ENCODE measurements around the gene IQSEC1.

The IQSEC1 gene

DNA sequence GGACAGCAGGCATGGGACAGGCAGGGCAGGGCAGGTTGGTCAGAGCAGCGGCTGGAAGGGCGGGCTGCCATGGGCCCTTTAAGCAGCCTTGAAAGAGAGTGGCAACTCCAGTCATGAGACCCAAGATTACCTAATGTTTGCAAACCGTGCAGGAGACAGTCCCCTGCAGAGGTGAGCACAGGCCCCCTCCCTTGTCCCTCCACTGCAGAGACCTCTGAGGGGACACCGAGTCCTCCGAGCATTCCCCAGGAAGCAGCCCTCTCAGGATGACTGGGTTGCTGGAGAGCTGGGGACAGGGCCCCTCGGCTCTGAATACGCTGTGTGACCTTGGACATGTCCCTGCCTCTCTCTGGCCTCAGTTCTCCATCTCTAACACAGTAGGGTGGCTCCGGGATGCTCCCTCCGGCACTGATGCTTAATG lies 81.4 kb downstream of the IQSEC1 start:
- no peaks in the 10 kb centered on the region for H3K27me3 ChIP-seq (ENCODE audit: control insufficient read depth, insufficient read depth, low read length)
- H3K36me3 ChIP-seq (ENCODE audit: control insufficient read depth, insufficient read depth, low read length): no peaks in the 10 kb centered on the region
- H3K4me1 ChIP-seq: peaks cover 26% of the 10 kb centered on the region
- TF ChIP-seq, protein P1, sequence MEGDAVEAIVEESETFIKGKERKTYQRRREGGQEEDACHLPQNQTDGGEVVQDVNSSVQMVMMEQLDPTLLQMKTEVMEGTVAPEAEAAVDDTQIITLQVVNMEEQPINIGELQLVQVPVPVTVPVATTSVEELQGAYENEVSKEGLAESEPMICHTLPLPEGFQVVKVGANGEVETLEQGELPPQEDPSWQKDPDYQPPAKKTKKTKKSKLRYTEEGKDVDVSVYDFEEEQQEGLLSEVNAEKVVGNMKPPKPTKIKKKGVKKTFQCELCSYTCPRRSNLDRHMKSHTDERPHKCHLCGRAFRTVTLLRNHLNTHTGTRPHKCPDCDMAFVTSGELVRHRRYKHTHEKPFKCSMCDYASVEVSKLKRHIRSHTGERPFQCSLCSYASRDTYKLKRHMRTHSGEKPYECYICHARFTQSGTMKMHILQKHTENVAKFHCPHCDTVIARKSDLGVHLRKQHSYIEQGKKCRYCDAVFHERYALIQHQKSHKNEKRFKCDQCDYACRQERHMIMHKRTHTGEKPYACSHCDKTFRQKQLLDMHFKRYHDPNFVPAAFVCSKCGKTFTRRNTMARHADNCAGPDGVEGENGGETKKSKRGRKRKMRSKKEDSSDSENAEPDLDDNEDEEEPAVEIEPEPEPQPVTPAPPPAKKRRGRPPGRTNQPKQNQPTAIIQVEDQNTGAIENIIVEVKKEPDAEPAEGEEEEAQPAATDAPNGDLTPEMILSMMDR (IDR thresholded peaks at IDR 0.05): no peak
- H3K4me2 ChIP-seq (ENCODE audit: low read length): no peak overlapping the region
- H3K9me3 ChIP-seq (ENCODE audit: control insufficient read depth, low read length): no peaks in the 10 kb centered on the region
- no peak overlapping the region for H3K4me3 ChIP-seq (ENCODE audit: low read depth, low read length)
- no peak overlapping the region for H3K9ac ChIP-seq
- H2AFZ ChIP-seq: no peak overlapping the region
- peaks cover 11% of the 10 kb centered on the region for H3K79me2 ChIP-seq
- peak overlapping the region; percentile 91 for H3K27ac ChIP-seq

DNA sequence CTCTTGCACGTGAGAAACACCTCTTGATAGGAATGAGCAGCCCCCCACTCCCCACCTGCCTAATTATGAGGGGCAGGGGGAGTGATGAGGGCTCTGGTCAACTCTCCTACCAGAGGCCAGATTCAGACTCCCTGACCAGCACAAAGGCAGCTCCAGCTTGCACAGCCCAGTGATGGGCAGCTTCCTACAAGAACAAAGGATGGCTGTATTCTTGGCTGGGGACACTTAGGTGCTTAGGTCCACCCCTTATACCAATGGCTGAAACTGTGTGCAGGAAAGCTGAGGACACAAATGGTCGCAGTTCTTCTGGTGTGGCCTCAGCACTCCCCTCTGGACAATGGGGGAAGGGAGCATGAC lies 81.8 kb downstream of the IQSEC1 start:
- no peaks in the 10 kb centered on the region for H3K9me3 ChIP-seq (ENCODE audit: control insufficient read depth, low read length)
- H3K4me1 ChIP-seq: peaks cover 28% of the 10 kb centered on the region
- H3K36me3 ChIP-seq (ENCODE audit: control insufficient read depth, insufficient read depth, low read length): no peaks in the 10 kb centered on the region
- H3K27me3 ChIP-seq (ENCODE audit: control insufficient read depth, insufficient read depth, low read length): no peaks in the 10 kb centered on the region
- peaks cover 15% of the 10 kb centered on the region for H3K79me2 ChIP-seq
- peak overlapping the region; percentile 91 for H3K27ac ChIP-seq
- TF ChIP-seq, protein P1 (IDR thresholded peaks at IDR 0.05): no peak
- no peak overlapping the region for H2AFZ ChIP-seq
- H3K4me3 ChIP-seq (ENCODE audit: low read depth, low read length): no peak overlapping the region
- no peak overlapping the region for H3K4me2 ChIP-seq (ENCODE audit: low read length)
- H3K9ac ChIP-seq: no peak overlapping the region

DNA sequence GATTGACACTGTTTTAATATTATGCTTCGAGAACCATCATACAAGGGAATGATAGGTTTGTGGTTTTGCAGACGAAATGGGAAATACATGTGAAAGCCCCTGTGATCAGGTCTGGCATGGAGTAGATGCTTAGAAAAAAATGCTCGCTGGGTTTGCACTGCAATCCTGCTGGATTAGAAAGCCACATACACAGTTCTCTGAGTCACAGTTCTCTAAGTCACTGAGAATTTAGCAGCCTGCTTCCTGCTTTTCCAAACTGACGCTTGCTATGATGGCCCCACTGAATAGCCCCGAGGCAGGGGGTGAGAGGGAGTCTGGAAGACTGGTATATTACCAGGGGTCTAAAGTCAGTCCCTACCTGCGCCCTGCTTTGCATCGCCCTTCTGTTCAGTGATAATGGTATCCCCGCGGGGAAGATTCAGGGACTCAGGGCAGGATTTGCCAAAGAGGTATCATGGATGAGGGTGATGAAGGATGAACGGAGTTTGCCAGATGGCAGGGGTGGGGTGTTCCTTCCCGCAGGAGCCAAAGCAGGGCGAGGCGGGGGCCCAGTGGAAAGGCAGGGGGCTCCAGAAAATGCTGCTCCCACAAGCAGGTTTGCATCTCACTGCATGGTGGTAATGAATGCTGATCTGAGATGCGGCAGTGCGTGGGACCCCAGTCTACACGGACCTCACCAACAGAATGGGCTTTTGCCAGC lies 82.3 kb downstream of the IQSEC1 start:
- no peaks in the 10 kb centered on the region for H3K36me3 ChIP-seq (ENCODE audit: control insufficient read depth, insufficient read depth, low read length)
- no peak overlapping the region for H3K9ac ChIP-seq
- H3K4me1 ChIP-seq: peaks cover 33% of the 10 kb centered on the region
- no peak overlapping the region for H3K4me3 ChIP-seq (ENCODE audit: low read depth, low read length)
- no peaks in the 10 kb centered on the region for H3K9me3 ChIP-seq (ENCODE audit: control insufficient read depth, low read length)
- no peaks in the 10 kb centered on the region for H3K27me3 ChIP-seq (ENCODE audit: control insufficient read depth, insufficient read depth, low read length)
- H3K4me2 ChIP-seq (ENCODE audit: low read length): no peak overlapping the region
- H3K79me2 ChIP-seq: peaks cover 17% of the 10 kb centered on the region
- TF ChIP-seq, protein P1 (IDR thresholded peaks at IDR 0.05): no peak
- no peak overlapping the region for H3K27ac ChIP-seq
- H2AFZ ChIP-seq: no peak overlapping the region

DNA sequence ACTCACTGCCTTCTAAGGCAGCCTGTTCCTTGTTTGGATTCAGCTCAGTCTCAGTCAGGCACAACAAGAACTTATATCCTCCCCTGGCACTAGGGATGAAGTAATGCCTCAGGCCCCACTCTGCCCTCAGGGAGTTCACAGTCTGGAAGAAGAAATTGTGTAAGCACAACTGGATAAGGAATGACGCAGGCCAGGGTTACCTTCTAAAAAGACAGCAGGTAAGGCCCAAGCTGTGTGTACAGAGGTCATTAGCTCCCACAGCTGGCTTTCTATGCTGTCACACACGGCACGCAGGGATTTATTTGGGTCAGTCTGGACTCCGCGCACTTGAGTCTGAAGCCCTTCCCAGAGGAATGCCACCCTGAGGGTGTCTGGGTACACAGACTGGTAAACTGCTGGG lies 82.9 kb downstream of the IQSEC1 start:
- no peak overlapping the region for H2AFZ ChIP-seq
- H3K4me3 ChIP-seq (ENCODE audit: low read depth, low read length): no peak overlapping the region
- no peaks in the 10 kb centered on the region for H3K36me3 ChIP-seq (ENCODE audit: control insufficient read depth, insufficient read depth, low read length)
- H3K4me1 ChIP-seq: peaks cover 39% of the 10 kb centered on the region
- no peaks in the 10 kb centered on the region for H3K9me3 ChIP-seq (ENCODE audit: control insufficient read depth, low read length)
- H3K27me3 ChIP-seq (ENCODE audit: control insufficient read depth, insufficient read depth, low read length): no peaks in the 10 kb centered on the region
- H3K79me2 ChIP-seq: peaks cover 17% of the 10 kb centered on the region
- H3K4me2 ChIP-seq (ENCODE audit: low read length): no peak overlapping the region
- no peak overlapping the region for H3K27ac ChIP-seq
- H3K9ac ChIP-seq: no peak overlapping the region
- TF ChIP-seq, protein P1 (IDR thresholded peaks at IDR 0.05): no peak

Measured in parathyroid adenoma (tissue), 2 donors.